RWPE1 (cell line): ENCODE results near the gene PRKRIP1.
A peak's percentile ranks its signal among the peaks of the same experiment; 100 is the strongest.

Source experiments
- CTCF ChIA-PET: fragments of 350-600 bp; sonication (Branson Sonifier 250); formaldehyde crosslinking; extraction: SDS; loops from one replicate; lab custom pipeline; 2021; lab: Yijun Ruan, JAX
- POLR2A ChIA-PET: fragments of 400-600 bp; formaldehyde crosslinking; extraction: SDS; loops from one replicate; lab custom pipeline; 2020; ENCODE audit warnings: antibody characterized with exemption; ENCODE audit not compliant: low non-redundant PET; lab: Yijun Ruan, JAX
- DNase-seq: peaks from one replicate; pipeline ENCODE4 v3.0.0; 2012; ENCODE audit warnings: low spot score
- H3K27ac ChIP-seq: fragments of 450-650 bp; 2 replicates; pipeline ENCODE4 v1.5.1; 2017
- TF ChIP-seq, protein P1 (sequence below): fragments of 450-650 bp; conservative IDR thresholded peaks from 2 replicates; pipeline ENCODE4 v1.5.1; 2017; ENCODE audit warnings: low read depth, mild to moderate bottlenecking

Gene PRKRIP1

DNA sequence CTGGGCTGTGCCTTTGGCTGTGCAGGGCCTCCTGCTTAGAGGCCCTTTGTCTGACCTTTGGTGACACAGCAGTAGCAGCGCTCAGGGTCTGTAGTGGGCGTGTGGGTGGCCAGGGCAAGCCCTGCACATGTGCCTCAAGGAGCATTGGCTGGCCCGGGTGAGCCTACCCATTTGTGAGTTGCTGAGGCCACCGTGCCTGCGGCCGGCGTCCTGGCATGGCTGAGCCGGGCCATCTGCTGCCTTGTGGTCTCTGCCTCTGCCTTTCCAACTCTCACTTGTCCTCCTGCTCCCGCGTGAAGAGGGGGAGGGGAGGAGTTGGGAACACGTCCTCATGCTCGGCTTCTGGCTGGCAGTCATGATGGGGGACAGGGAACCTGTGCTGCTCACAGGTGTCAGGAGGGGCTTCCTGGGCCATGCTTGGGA lies 28.0 kb downstream of the PRKRIP1 start:
- CTCF ChIA-PET = interaction anchor here (0.7 kb wide), 1 partner anchor 12 kb away, joined by 3 read pairs; no protein-coding TSS in a partner anchor
- DNase-seq = no peak
- POLR2A ChIA-PET = no interaction called here
- H3K27ac ChIP-seq = peak overlapping the region; percentile 44
- TF ChIP-seq, protein P1, sequence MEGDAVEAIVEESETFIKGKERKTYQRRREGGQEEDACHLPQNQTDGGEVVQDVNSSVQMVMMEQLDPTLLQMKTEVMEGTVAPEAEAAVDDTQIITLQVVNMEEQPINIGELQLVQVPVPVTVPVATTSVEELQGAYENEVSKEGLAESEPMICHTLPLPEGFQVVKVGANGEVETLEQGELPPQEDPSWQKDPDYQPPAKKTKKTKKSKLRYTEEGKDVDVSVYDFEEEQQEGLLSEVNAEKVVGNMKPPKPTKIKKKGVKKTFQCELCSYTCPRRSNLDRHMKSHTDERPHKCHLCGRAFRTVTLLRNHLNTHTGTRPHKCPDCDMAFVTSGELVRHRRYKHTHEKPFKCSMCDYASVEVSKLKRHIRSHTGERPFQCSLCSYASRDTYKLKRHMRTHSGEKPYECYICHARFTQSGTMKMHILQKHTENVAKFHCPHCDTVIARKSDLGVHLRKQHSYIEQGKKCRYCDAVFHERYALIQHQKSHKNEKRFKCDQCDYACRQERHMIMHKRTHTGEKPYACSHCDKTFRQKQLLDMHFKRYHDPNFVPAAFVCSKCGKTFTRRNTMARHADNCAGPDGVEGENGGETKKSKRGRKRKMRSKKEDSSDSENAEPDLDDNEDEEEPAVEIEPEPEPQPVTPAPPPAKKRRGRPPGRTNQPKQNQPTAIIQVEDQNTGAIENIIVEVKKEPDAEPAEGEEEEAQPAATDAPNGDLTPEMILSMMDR = no peak

DNA sequence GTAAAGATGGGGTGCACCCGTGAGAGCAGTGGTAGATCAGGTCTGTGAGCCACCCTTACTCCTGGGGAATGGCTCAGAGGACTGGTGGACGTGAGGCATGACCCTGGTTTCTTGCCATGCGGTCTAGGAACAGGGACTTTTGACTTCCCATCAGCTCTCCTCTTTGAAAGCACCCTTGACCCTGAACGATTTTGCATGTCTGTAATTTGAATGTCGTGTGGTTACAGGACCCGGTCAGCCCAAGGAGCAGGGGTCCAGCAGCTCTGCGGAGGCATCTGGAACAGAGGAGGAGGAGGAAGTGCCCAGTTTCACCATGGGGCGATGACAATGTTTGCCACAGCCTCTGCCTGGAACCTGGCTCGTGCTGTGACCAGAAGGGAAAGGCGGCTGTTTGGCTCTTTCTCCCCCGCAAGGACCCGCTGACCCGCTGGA lies 28.6 kb downstream of the PRKRIP1 start:
- ChIA-PET CTCF (interaction anchor here (0.7 kb wide), 1 partner anchor 13 kb away, joined by 3 read pairs; no protein-coding TSS in a partner anchor), POLR2A (no interaction called here)
- H3K27ac ChIP-seq = peak overlapping the region; percentile 44
- DNase-seq = no peak
- TF ChIP-seq, protein P1 = no peak

DNA sequence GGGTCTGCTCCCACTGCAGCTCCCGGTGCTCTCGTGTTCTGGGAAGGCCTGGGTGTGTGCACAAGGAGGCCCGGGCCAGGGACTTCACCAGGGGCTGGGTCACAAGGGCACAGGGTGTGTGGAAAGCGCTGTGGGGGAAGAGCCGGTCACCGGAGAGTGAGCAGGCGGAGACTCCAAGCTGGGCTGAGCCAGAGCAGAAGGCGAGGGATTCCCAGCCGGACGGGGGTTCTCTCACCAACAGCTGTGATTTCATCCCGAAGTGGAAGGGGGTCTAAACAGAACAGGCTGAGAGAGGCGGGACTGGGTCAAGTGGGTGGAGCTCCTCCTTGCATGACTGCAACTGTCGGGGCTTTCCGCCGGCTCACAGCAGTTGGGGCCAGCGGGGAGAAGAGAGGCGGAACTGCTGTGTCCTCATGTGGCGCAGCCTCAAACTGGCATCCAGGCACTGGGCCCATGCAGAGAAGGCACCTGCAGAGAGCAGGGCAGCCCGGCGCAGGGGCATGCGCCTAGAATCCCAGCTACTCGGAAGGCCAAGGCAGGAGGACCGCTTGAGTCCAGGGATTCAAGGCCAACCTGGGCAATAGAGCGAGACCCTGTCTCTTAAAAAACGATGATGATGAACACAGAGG lies 29.6 kb downstream of the PRKRIP1 start:
- TF ChIP-seq, protein P1 = no peak
- POLR2A ChIA-PET = no interaction called here
- CTCF ChIA-PET = interaction anchor here (0.6 kb wide), 1 partner anchor 1706 kb away, joined by 3 read pairs; no protein-coding TSS in a partner anchor
- peak overlapping the region; percentile 44 for H3K27ac ChIP-seq
- no peak for DNase-seq

DNA sequence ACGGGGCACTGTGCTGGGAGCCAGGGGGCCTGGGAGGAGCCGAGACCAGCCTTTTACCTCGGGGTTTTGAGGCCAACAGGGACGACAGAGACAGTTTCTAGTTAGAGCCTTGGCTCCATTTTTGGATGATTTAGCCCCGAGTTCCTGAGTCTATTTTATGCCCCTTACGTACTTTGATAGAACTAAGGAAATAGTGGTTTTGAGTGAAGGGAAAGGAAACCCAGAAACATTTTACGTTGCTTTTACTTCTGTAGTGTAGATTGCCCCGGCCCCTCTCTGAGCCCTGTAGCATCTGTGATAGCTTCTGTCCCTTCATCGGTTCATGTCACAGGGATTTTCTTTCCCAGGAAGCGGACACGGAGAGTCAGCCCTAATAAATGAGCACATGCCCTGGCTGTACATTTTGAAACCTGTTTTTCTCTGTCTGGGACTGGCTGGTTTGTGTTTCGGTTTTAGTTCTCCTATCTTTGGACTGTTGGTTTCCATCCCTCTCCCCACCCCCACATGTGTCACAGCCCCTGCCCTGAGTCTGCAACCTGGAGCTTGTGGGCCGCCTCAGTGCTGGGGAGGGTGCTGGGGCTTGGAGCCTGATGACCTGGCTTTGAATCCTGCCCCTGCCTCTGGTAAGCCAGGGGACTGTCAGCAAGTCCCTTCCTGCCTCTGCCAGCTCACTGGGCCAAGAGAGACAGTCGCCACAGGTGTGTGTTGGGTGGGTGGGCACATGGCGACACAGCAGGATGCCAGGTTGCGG lies 30.3 kb downstream of the PRKRIP1 start:
- TF ChIP-seq, protein P1 = no peak
- ChIA-PET POLR2A (no interaction called here), CTCF (interaction anchor here (0.6 kb wide), 2 partner anchors 155 to 1707 kb away, joined by 3 to 4 read pairs; no protein-coding TSS in a partner anchor)
- no peak for DNase-seq
- H3K27ac ChIP-seq = peak overlapping the region; percentile 44

DNA sequence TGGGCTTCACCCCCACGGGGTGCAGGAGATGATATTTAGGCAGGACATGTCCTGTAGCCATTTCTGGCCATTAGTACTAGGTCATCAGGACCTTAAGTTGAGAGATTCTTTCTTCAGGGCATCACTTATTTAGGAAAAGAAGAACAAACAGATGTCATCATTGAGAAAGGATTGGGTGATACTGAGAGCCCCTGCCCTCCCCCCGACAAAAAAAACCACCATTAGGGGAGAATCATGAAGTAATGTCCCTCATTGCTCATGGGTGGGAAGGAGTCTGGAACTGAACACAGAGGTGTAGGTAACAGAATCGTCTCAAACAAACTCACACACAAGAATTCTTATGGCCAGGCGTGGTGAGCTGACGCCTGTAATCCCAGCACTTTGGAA lies 30.8 kb downstream of the PRKRIP1 start:
- CTCF ChIA-PET = interaction anchor here (0.6 kb wide), 1 partner anchor 155 kb away, joined by 4 read pairs; no protein-coding TSS in a partner anchor
- TF ChIP-seq, protein P1 = no peak
- POLR2A ChIA-PET = no interaction called here
- DNase-seq = no peak
- H3K27ac ChIP-seq = peak overlapping the region; percentile 44

DNA sequence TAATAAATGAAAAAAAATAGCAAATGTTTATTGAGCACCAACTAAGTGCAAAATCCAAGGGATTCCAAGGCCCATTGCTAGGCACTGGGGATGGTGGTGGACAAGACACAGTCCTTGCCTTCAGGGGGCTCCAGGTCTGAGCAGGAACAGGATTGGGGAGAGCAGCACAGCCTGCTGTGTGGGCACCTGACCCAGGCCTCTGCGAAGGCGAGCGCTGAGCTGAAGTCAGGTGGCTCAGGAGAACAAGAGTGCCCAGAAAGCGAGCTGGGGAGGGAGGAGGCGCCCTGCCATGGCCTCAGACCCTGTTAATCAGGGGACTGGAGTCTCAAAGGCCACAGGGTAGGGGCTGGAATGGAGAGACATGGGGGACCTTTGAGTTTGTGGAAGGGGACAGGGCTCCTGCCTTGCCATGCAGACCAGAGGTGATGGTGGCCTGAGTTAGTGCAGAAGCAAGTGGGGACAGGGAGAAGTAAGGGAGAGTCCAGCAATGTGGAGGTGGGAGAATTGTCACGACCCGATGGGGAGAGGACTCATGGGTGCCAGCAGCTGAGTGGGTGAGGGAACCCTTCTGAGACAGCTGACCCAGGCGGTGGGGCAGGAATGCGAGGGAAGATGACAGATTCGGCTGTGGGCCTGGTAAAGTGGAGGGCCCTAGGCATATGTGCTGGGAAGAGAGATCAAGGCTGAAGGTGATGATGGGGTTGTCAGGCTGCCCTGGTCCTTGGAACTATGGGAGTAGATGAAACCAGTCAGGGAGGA lies 33.2 kb downstream of the PRKRIP1 start:
- TF ChIP-seq, protein P1 = no peak
- CTCF ChIA-PET = interaction anchor here (0.8 kb wide), 1 partner anchor 16 kb away, joined by 3 read pairs; no protein-coding TSS in a partner anchor
- DNase-seq = no peak
- peak overlapping the region; percentile 89 for H3K27ac ChIP-seq
- POLR2A ChIA-PET = no interaction called here
